ENCODE measurements around the gene PCDH15.

GRCh38 chr10:54081950-54082349 lies 719.1 kb downstream of the PCDH15 start:
- no peak for TF ChIP-seq CTCF (conservative IDR thresholded peaks at IDR 0.05; ENCODE audit: low read length)
- no peak for TF ChIP-seq EZH2phosphoT487 (IDR thresholded peaks at IDR 0.05; ENCODE audit: borderline replicate concordance, low read depth, low read length)

Measured in OCI-LY7 (cell line).